A549 (cell line): ENCODE measurements around the gene DDX54.

ENCODE experiments used
- CHD2 ChIP-seq: fragments of 150-350 bp; IDR thresholded peaks from 2 replicates; pipeline ENCODE4 v1.6.1; 2014; ENCODE audit warnings: low read length; ENCODE audit not compliant: partially characterized antibody
- CTCF ChIP-seq: fragments of >200 bp; sonication (Bioruptor Twin); formaldehyde crosslinking; IDR thresholded peaks from 3 replicates; pipeline ENCODE4 v1.5.1; 2016
- MYC ChIP-seq: IDR thresholded peaks from 2 replicates; pipeline ENCODE4 v1.6.1; 2012; ENCODE audit warnings: mild to moderate bottlenecking, inconsistent platforms, low read length, improper control_type of control experiment, borderline replicate concordance

- TF ChIP-seq CTCF, result no peak
- no peak for TF ChIP-seq MYC
- no peak for TF ChIP-seq CHD2
Measured at GRCh38 chr12:113162102-113163029, 22.9 kb downstream of the DDX54 start.
